ENCODE results near the gene MS4A4A.
"Not testable (repeated sequence)": the region's sequence is repeated elsewhere in the genome, so short reads cannot be mapped to it uniquely, and the experiment has no call there.

DNA sequence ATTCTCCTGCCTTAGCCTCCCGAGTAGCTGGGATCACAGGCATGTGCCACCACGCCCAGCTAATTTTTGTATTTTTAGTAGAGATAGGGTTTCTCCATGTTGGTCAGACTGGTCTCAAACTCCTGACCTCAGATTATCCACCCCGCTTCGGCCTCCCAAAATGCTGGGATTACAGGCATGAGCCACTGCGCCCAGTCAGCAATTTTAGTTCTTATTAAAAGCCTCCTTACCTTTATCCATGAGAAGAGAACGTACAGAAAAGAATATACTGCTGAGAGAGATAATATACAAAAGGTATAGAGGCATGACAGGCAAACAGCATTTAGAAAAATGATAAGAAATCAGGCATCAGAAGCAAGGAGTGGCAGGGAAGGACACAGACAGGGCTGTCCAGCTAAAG is 21.4 kb downstream of the MS4A4A start:
- TF ChIP-seq, protein P1, sequence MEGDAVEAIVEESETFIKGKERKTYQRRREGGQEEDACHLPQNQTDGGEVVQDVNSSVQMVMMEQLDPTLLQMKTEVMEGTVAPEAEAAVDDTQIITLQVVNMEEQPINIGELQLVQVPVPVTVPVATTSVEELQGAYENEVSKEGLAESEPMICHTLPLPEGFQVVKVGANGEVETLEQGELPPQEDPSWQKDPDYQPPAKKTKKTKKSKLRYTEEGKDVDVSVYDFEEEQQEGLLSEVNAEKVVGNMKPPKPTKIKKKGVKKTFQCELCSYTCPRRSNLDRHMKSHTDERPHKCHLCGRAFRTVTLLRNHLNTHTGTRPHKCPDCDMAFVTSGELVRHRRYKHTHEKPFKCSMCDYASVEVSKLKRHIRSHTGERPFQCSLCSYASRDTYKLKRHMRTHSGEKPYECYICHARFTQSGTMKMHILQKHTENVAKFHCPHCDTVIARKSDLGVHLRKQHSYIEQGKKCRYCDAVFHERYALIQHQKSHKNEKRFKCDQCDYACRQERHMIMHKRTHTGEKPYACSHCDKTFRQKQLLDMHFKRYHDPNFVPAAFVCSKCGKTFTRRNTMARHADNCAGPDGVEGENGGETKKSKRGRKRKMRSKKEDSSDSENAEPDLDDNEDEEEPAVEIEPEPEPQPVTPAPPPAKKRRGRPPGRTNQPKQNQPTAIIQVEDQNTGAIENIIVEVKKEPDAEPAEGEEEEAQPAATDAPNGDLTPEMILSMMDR (IDR thresholded peaks at IDR 0.05; ENCODE audit: control extremely low read depth in 1 of 3, insufficient read depth in 1 of 3, low read depth in 1 of 3, low read length in 3 of 3): not testable (repeated sequence)
- TF ChIP-seq POLR2A (IDR thresholded peaks at IDR 0.05; ENCODE audit: control extremely low read depth in 1 of 2, low read depth in 2 of 2, low read length in 2 of 2): not testable (repeated sequence)
